ENCODE results near the gene ACKR2. TPM values are rescaled to one million over a fixed set of nuclear protein-coding genes. Genes with fewer than 3 reads are reported as not detected.

Gene ACKR2
- total RNA-seq, 1 experiment from 2014 or later: not detected

- Histone ChIP-seq H3K27ac (no peak overlapping the region), H3K4me1 (no peaks in the 10 kb centered on the region)
- DNase-seq: no peak
These were observed 85.7 kb downstream of the ACKR2 start for GRCh38 chr3:42894698-42895579.

GRCh38 chr3:42895580-42895868, 86.3 kb downstream of the ACKR2 start:
- DNase-seq: no peak
- no peaks in the 10 kb centered on the region for H3K36me3 ChIP-seq
- H3K4me1 ChIP-seq: no peaks in the 10 kb centered on the region
- no peak overlapping the region for H3K27ac ChIP-seq
- H3K4me3 ChIP-seq: no peak overlapping the region
- no peaks in the 10 kb centered on the region for H3K9me3 ChIP-seq (replicated peaks)
- H3K27me3 ChIP-seq: no peaks in the 10 kb centered on the region

More at GRCh38 chr3:42894698-42895579, 85.7 kb downstream of the ACKR2 start:
- no peaks in the 10 kb centered on the region for H3K9me3 ChIP-seq (replicated peaks)
- no peak overlapping the region for H3K4me3 ChIP-seq
- H3K27me3 ChIP-seq: no peaks in the 10 kb centered on the region
- no peaks in the 10 kb centered on the region for H3K36me3 ChIP-seq

GRCh38 chr3:42898896-42899675, 89.8 kb downstream of the ACKR2 start:
- Histone ChIP-seq H3K4me1 (no peaks in the 10 kb centered on the region), H3K9me3 (replicated peaks) (no peaks in the 10 kb centered on the region), H3K36me3 (no peaks in the 10 kb centered on the region), H3K27ac (no peak overlapping the region), H3K27me3 (no peaks in the 10 kb centered on the region), H3K4me3 (no peak overlapping the region)
- DNase-seq: no peak

GRCh38 chr3:42900226-42901072, 91.2 kb downstream of the ACKR2 start:
- Histone ChIP-seq H3K27me3 (no peaks in the 10 kb centered on the region), H3K4me1 (no peaks in the 10 kb centered on the region)
- no peak for DNase-seq

GRCh38 chr3:42901073-42901415, 91.8 kb downstream of the ACKR2 start:
- no peak overlapping the region for H3K4me3 ChIP-seq
- H3K4me1 ChIP-seq: no peaks in the 10 kb centered on the region
- DNase-seq: no peak
- H3K9me3 ChIP-seq (replicated peaks): no peaks in the 10 kb centered on the region
- no peak overlapping the region for H3K27ac ChIP-seq
- no peaks in the 10 kb centered on the region for H3K27me3 ChIP-seq
- no peaks in the 10 kb centered on the region for H3K36me3 ChIP-seq

More at GRCh38 chr3:42900226-42901072, 91.2 kb downstream of the ACKR2 start:
- H3K36me3 ChIP-seq: no peaks in the 10 kb centered on the region
- no peak overlapping the region for H3K4me3 ChIP-seq
- no peaks in the 10 kb centered on the region for H3K9me3 ChIP-seq (replicated peaks)
- no peak overlapping the region for H3K27ac ChIP-seq

- no peaks in the 10 kb centered on the region for H3K9me3 ChIP-seq (replicated peaks)
- H3K4me3 ChIP-seq: no peak overlapping the region
- H3K27me3 ChIP-seq: no peaks in the 10 kb centered on the region
- no peaks in the 10 kb centered on the region for H3K4me1 ChIP-seq
- H3K27ac ChIP-seq: no peak overlapping the region
- H3K36me3 ChIP-seq: no peaks in the 10 kb centered on the region
- DNase-seq: no peak
These were observed 93.0 kb downstream of the ACKR2 start for GRCh38 chr3:42902257-42902656.

GRCh38 chr3:42904076-42904475, 94.8 kb downstream of the ACKR2 start:
- no peaks in the 10 kb centered on the region for H3K4me1 ChIP-seq
- no peak overlapping the region for H3K4me3 ChIP-seq
- no peaks in the 10 kb centered on the region for H3K27me3 ChIP-seq
- no peak for DNase-seq
- no peak overlapping the region for H3K27ac ChIP-seq
- H3K9me3 ChIP-seq (replicated peaks): no peaks in the 10 kb centered on the region
- H3K36me3 ChIP-seq: no peaks in the 10 kb centered on the region

GRCh38 chr3:42905740-42906069, 96.5 kb downstream of the ACKR2 start:
- DNase-seq: no peak
- H3K4me1 ChIP-seq: no peaks in the 10 kb centered on the region
- H3K4me3 ChIP-seq: no peak overlapping the region
- H3K27me3 ChIP-seq: no peaks in the 10 kb centered on the region
- H3K27ac ChIP-seq: no peak overlapping the region
- no peaks in the 10 kb centered on the region for H3K9me3 ChIP-seq (replicated peaks)
- no peaks in the 10 kb centered on the region for H3K36me3 ChIP-seq

GRCh38 chr3:42906070-42906847, 97.0 kb downstream of the ACKR2 start, which contains the start of gene ZNF662:
Gene ZNF662, plus strand, starts transcription at chr3:42906142. Its CDS starts 1,973 bp downstream, at chr3:42908115.
- Histone ChIP-seq H3K9me3 (replicated peaks) (no peaks in the 10 kb centered on the region), H3K36me3 (no peaks in the 10 kb centered on the region), H3K4me3 (no peak within 1 kb of the TSS), H3K27ac (no peak within 1 kb of the TSS), H3K4me1 (no peaks in the 10 kb centered on the region), H3K27me3 (no peaks in the 10 kb centered on the region)
- DNase-seq: no peak

GRCh38 chr3:42906848-42907183, 97.6 kb downstream of the ACKR2 start:
- Histone ChIP-seq H3K9me3 (replicated peaks) (no peaks in the 10 kb centered on the region), H3K4me3 (no peak overlapping the region), H3K27me3 (no peaks in the 10 kb centered on the region), H3K36me3 (no peaks in the 10 kb centered on the region), H3K4me1 (no peaks in the 10 kb centered on the region), H3K27ac (no peak overlapping the region)
- no peak for DNase-seq

- Histone ChIP-seq H3K9me3 (replicated peaks) (no peaks in the 10 kb centered on the region), H3K36me3 (no peaks in the 10 kb centered on the region), H3K27ac (no peak overlapping the region), H3K4me1 (no peaks in the 10 kb centered on the region), H3K4me3 (no peak overlapping the region), H3K27me3 (no peaks in the 10 kb centered on the region)
- no peak for DNase-seq
These were observed 99.4 kb downstream of the ACKR2 start for GRCh38 chr3:42908675-42909074.

- no peaks in the 10 kb centered on the region for H3K27me3 ChIP-seq
- H3K4me3 ChIP-seq: no peak overlapping the region
- no peaks in the 10 kb centered on the region for H3K36me3 ChIP-seq
- no peaks in the 10 kb centered on the region for H3K9me3 ChIP-seq (replicated peaks)
- DNase-seq: no peak
- no peaks in the 10 kb centered on the region for H3K4me1 ChIP-seq
- no peak overlapping the region for H3K27ac ChIP-seq
These were observed 102.3 kb downstream of the ACKR2 start for GRCh38 chr3:42911551-42911950.

- Histone ChIP-seq H3K9me3 (replicated peaks) (no peaks in the 10 kb centered on the region), H3K4me3 (no peak overlapping the region), H3K4me1 (no peaks in the 10 kb centered on the region), H3K27me3 (no peaks in the 10 kb centered on the region), H3K36me3 (no peaks in the 10 kb centered on the region), H3K27ac (no peak overlapping the region)
- no peak for DNase-seq
These were observed 105.7 kb downstream of the ACKR2 start for GRCh38 chr3:42914771-42915515.

All from SJCRH30 (cell line).